H1 (cell line): ENCODE data around the gene ZBTB40. TPM values are rescaled to one million over a fixed set of nuclear protein-coding genes. Genes with fewer than 3 reads are reported as not detected.

Experiments
- CEBPB ChIP-seq: IDR thresholded peaks from 2 replicates; pipeline ENCODE4 v1.6.1; 2012; ENCODE audit warnings: low read depth, low read length
- CTCF ChIP-seq, 3 experiments: IDR thresholded peaks; 1 replicate in 2 of 3; 2 replicates in 1 of 3; pipeline versions ENCODE4 v1.5.1 to v1.6.1; 2011; ENCODE audit warnings: low read length in 3 of 3, mild to moderate bottlenecking in 3 of 3, inconsistent platforms in 2 of 3, low read depth in 1 of 3, moderate library complexity in 1 of 3; ENCODE audit not compliant: insufficient read depth in 1 of 3; ENCODE audit errors: control extremely low read depth in 1 of 3
- EP300 ChIP-seq, 2 experiments: IDR thresholded peaks; 1 replicate in 1 of 2; 2 replicates in 1 of 2; pipeline ENCODE4 v1.6.1; 2011 to 2012; ENCODE audit warnings: low read depth in 2 of 2, low read length in 2 of 2, mild to moderate bottlenecking in 2 of 2, borderline replicate concordance in 1 of 2, inconsistent platforms in 1 of 2, moderate library complexity in 1 of 2
- NRF1 ChIP-seq: IDR thresholded peaks from 2 replicates; pipeline ENCODE4 v1.6.1; 2011; ENCODE audit warnings: mild to moderate bottlenecking, low read depth, low read length, improper control_type of control experiment
- POLR2AphosphoS5 ChIP-seq: IDR thresholded peaks from 2 replicates; pipeline ENCODE4 v1.6.1; 2011; ENCODE audit warnings: low read depth, low read length
- POU5F1 ChIP-seq: IDR thresholded peaks from 2 replicates; pipeline ENCODE4 v1.6.1; 2011; ENCODE audit warnings: low read depth, mild to moderate bottlenecking, low read length, moderate library complexity
- RNF2 ChIP-seq: fragments of 200-900, 300-1000 bp; sonication (generic); IDR thresholded peaks from 2 replicates; pipeline ENCODE4 v1.7.1; 2016; ENCODE audit warnings: borderline replicate concordance, low read depth, mild to moderate bottlenecking, antibody characterized with exemption, low read length; ENCODE audit not compliant: poor library complexity, severe bottlenecking; ENCODE audit errors: missing control alignments
- polyA plus RNA-seq, 7 experiments: library from polyadenylated mRNA; depleted of rRNA in 3 of 7; stranded (reverse) in 5 of 7; unstranded in 2 of 7; fragments of >200 nt in 5 of 7; fragments of 200-250 nt in 2 of 7; gene quantifications; 1 replicate in 5 of 7; 2 replicates in 1 of 7; 4 replicates in 1 of 7; pipeline versions ENCODE4 v1.2.1 to v1.2.3, GENCODE V29; 2011 to 2013; ENCODE audit warnings: missing spikeins in 2 of 7, mixed read lengths in 2 of 7
- total RNA-seq: library from RNA; stranded (reverse); fragmentation: NEBNext Ultra II Directional; extraction: Animal tissue kit (Norgen Biotek cat#: 25700); gene quantifications from 2 replicates; pipeline ENCODE4 v1.2.1, GENCODE V29; 2021

The ZBTB40 gene
- total and polyA plus RNA-seq, 2 of the 8 experiments (the other 6 are each of a cell fraction or from before 2014, with no cell fraction given), result 3.1 to 19.3 TPM

GRCh38 chr1:22404486-22404885, 47.2 kb upstream of the ZBTB40 start (continued):
- TF ChIP-seq CTCF (IDR thresholded peaks at IDR 0.05; ENCODE audit: control extremely low read depth in 1 of 3, insufficient read depth in 1 of 3, low read depth in 1 of 3, low read length in 3 of 3), result no peak
- no peak for TF ChIP-seq EP300 (IDR thresholded peaks at IDR 0.05; ENCODE audit: borderline replicate concordance in 1 of 2, low read depth in 2 of 2, low read length in 2 of 2)
- no peak for TF ChIP-seq RNF2
- no peak for TF ChIP-seq POU5F1
- no peak for TF ChIP-seq POLR2AphosphoS5
- no peak for TF ChIP-seq NRF1
- TF ChIP-seq CEBPB, result no peak
